Measurements from ENCODE around the gene CMC2.

CMC2 gene

GRCh38 chr16:80940069-80940856 is 66.4 kb downstream of the CMC2 start:
- Histone ChIP-seq H3K4me2 (ENCODE audit: low read length) (no peak overlapping the region), H3K9me2 (replicated peaks; ENCODE audit: control insufficient read depth, low read length) (no peaks in the 10 kb centered on the region), H3K4me3 (ENCODE audit: low read length) (no peak overlapping the region), H3K79me2 (ENCODE audit: control insufficient read depth, low read length) (no peaks in the 10 kb centered on the region), H3K27ac (ENCODE audit: low read depth, low read length) (no peak overlapping the region), H3K27me3 (ENCODE audit: control insufficient read depth, low read length) (no peaks in the 10 kb centered on the region), H3K36me3 (ENCODE audit: control insufficient read depth, low read length) (no peaks in the 10 kb centered on the region), H3F3A (ENCODE audit: control insufficient read depth, insufficient read depth) (no peaks in the 10 kb centered on the region), H3K9me3 (ENCODE audit: control insufficient read depth, insufficient read depth, low read length) (no peaks in the 10 kb centered on the region), H4K20me1 (ENCODE audit: control insufficient read depth, insufficient read depth, low read depth, low read length) (no peaks in the 10 kb centered on the region), H3K4me1 (ENCODE audit: control insufficient read depth, low read length) (no peaks in the 10 kb centered on the region)
- no peak for TF ChIP-seq EZH2phosphoT487 (IDR thresholded peaks at IDR 0.05; ENCODE audit: borderline replicate concordance, low read length)
- TF ChIP-seq CTCF (IDR thresholded peaks at IDR 0.05; ENCODE audit: low read depth, low read length, poor library complexity, severe bottlenecking) = no peak

- Histone ChIP-seq H4K20me1 (ENCODE audit: control insufficient read depth, insufficient read depth, low read depth, low read length) (no peaks in the 10 kb centered on the region), H3K9me2 (replicated peaks; ENCODE audit: control insufficient read depth, low read length) (no peaks in the 10 kb centered on the region), H3K36me3 (ENCODE audit: control insufficient read depth, low read length) (no peaks in the 10 kb centered on the region), H3K79me2 (ENCODE audit: control insufficient read depth, low read length) (no peaks in the 10 kb centered on the region), H3K9me3 (ENCODE audit: control insufficient read depth, insufficient read depth, low read length) (no peaks in the 10 kb centered on the region), H3K4me3 (ENCODE audit: low read length) (no peak overlapping the region), H3K4me2 (ENCODE audit: low read length) (no peak overlapping the region), H3K27me3 (ENCODE audit: control insufficient read depth, low read length) (peaks cover 5% of the 10 kb centered on the region; the same call in 1 of the 2 replicates), H3K27ac (ENCODE audit: low read depth, low read length) (no peak overlapping the region), H3K4me1 (ENCODE audit: control insufficient read depth, low read length) (no peaks in the 10 kb centered on the region), H3F3A (ENCODE audit: control insufficient read depth, insufficient read depth) (no peaks in the 10 kb centered on the region)
- TF ChIP-seq CTCF (IDR thresholded peaks at IDR 0.05; ENCODE audit: low read depth, low read length, poor library complexity, severe bottlenecking) (no peak), EZH2phosphoT487 (IDR thresholded peaks at IDR 0.05; ENCODE audit: borderline replicate concordance, low read length) (no peak)
Measured at GRCh38 chr16:80938879-80939260, 67.8 kb downstream of the CMC2 start.

GRCh38 chr16:80938004-80938878 is 68.4 kb downstream of the CMC2 start:
- Histone ChIP-seq H3K4me1 (ENCODE audit: control insufficient read depth, low read length) (no peaks in the 10 kb centered on the region), H3F3A (ENCODE audit: control insufficient read depth, insufficient read depth) (no peaks in the 10 kb centered on the region), H3K4me3 (ENCODE audit: low read length) (no peak overlapping the region), H3K36me3 (ENCODE audit: control insufficient read depth, low read length) (no peaks in the 10 kb centered on the region), H3K9me3 (ENCODE audit: control insufficient read depth, insufficient read depth, low read length) (no peaks in the 10 kb centered on the region), H3K79me2 (ENCODE audit: control insufficient read depth, low read length) (no peaks in the 10 kb centered on the region), H3K27me3 (ENCODE audit: control insufficient read depth, low read length) (peaks cover 5% of the 10 kb centered on the region; the same call in 1 of the 2 replicates), H4K20me1 (ENCODE audit: control insufficient read depth, insufficient read depth, low read depth, low read length) (no peaks in the 10 kb centered on the region), H3K4me2 (ENCODE audit: low read length) (no peak overlapping the region), H3K9me2 (replicated peaks; ENCODE audit: control insufficient read depth, low read length) (no peaks in the 10 kb centered on the region), H3K27ac (ENCODE audit: low read depth, low read length) (no peak overlapping the region)
- TF ChIP-seq CTCF (IDR thresholded peaks at IDR 0.05; ENCODE audit: low read depth, low read length, poor library complexity, severe bottlenecking) (no peak), EZH2phosphoT487 (IDR thresholded peaks at IDR 0.05; ENCODE audit: borderline replicate concordance, low read length) (no peak)
